SU-DHL-6 (cell line): ENCODE data around the gene IMMT.

ENCODE experiments used
- H2AFZ ChIP-seq: fragments of 200-600 bp; sonication (generic); 2 replicates; pipeline ENCODE4 v1.6.1; 2014; ENCODE audit warnings: low read depth, mild to moderate bottlenecking, moderate library complexity, mixed read lengths, antibody characterized with exemption, low read length; ENCODE audit not compliant: severe bottlenecking
- H3F3A ChIP-seq: fragments of 200-600 bp; shearing (Covaris generic); 2 replicates; pipeline ENCODE4 v1.6.0; 2016; ENCODE audit warnings: antibody characterized with exemption, mild to moderate bottlenecking; ENCODE audit not compliant: insufficient read depth
- H3K27ac ChIP-seq: fragments of 200-600 bp; sonication (generic); 2 replicates; pipeline ENCODE4 v1.5.1; 2016; ENCODE audit warnings: low read depth, mild to moderate bottlenecking, low read length, moderate library complexity, mixed read lengths
- H3K27me3 ChIP-seq: fragments of 200-600 bp; sonication (generic), shearing (Covaris generic); 2 replicates; pipeline ENCODE4 v1.6.0; 2014; ENCODE audit warnings: mild to moderate bottlenecking, low read length
- H3K36me3 ChIP-seq: fragments of 200-600 bp; sonication (generic); 2 replicates; pipeline ENCODE4 v1.6.1; 2014; ENCODE audit warnings: mild to moderate bottlenecking, low read length, mixed read lengths
- H3K4me2 ChIP-seq: fragments of 300-600, 200-600 bp; shearing (Covaris generic), sonication (generic); 2 replicates; pipeline ENCODE4 v1.6.0; 2014; ENCODE audit warnings: low read length, low read depth, mild to moderate bottlenecking; ENCODE audit not compliant: poor library complexity, severe bottlenecking
- H3K4me3 ChIP-seq: fragments of 200-600 bp; sonication (generic); 2 replicates; pipeline ENCODE4 v1.5.1; 2014; ENCODE audit warnings: antibody characterized with exemption, low read length, mild to moderate bottlenecking, mixed read lengths; ENCODE audit not compliant: insufficient read depth, poor library complexity, severe bottlenecking
- H3K79me2 ChIP-seq: fragments of 200-600 bp; sonication (generic); 2 replicates; pipeline ENCODE4 v1.6.1; 2014; ENCODE audit warnings: mild to moderate bottlenecking, low read length, moderate library complexity; ENCODE audit not compliant: insufficient read depth
- H3K9ac ChIP-seq: fragments of 200-600 bp; sonication (generic); 2 replicates; pipeline ENCODE4 v1.7.0; 2014; ENCODE audit warnings: mild to moderate bottlenecking, low read length
- H3K9me2 ChIP-seq: fragments of 200-600 bp; sonication (generic); replicated peaks from 2 replicates; pipeline ENCODE4 v1.6.1; 2014; ENCODE audit warnings: low read length; ENCODE audit not compliant: insufficient read depth
- H3K9me3 ChIP-seq: fragments of 200-600 bp; sonication (generic); 2 replicates; pipeline ENCODE4 v1.6.1; 2014; ENCODE audit warnings: low read length, mixed read lengths; ENCODE audit not compliant: insufficient read depth
- H4K20me1 ChIP-seq: fragments of 200-600 bp; sonication (generic); 2 replicates; pipeline ENCODE4 v1.6.1; 2014; ENCODE audit warnings: low read depth, mild to moderate bottlenecking, antibody characterized with exemption, low read length, moderate library complexity, mixed read lengths
- EZH2phosphoT487 ChIP-seq: fragments of 200-600 bp; sonication (generic), shearing (Covaris generic); conservative IDR thresholded peaks from 2 replicates; pipeline ENCODE4 v1.6.1; 2018; ENCODE audit warnings: mild to moderate bottlenecking, antibody characterized with exemption, low read length, moderate library complexity, mixed read lengths
- TF ChIP-seq, protein P1 (sequence below): fragments of 200-600 bp; sonication (generic); IDR thresholded peaks from one replicate; pipeline ENCODE4 v1.5.1; 2017; ENCODE audit warnings: antibody characterized with exemption, mild to moderate bottlenecking, low read length, moderate library complexity; ENCODE audit not compliant: insufficient read depth, poor library complexity, severe bottlenecking

Gene IMMT

DNA sequence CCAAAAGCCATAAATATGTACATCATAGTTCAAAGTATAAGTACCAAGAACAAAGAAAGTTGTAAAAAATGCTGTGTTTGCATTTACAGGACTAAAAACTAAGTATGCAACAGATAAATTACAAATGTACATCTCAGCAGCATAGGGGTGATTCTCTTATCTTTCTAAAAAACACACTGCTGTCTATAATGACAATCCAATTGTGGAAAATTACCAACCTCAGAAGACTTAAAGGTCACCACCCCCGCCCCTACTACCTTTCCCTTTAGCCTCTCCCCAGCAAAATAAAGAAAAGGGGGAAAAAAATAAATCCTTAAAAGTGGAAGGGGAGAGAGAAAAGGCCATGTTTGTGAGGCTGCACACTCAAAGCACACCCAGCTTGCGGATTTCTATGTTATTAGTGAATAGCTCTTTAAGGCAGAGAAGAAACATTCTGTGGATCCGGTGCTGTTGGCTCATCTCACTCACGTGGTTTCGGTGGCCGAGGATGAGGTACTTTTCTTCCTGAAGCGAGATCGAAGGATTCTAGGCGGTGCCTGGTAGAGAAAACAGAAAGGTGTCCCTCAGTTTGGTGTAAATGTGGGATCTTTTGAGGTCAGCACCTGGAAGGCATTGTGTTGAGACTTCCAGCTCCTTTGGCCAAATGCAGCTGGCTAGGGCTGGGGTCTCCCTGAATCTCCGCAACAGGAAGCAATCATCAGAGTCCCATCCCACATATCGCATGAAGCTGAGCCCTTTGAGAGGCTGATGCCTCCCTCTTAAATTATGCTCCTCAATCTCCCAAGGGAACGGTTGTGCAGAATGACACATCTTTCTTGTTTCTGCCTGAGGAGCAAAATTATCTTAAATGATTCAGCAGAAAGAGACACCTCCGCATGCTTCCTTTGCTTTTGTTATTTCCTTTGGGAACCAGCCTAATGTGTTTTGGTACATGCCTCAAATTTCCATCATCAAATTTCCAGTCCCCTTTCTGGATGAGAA is 21.6 kb upstream of the IMMT start:
- H2AFZ ChIP-seq: no peak overlapping the region
- no peaks in the 10 kb centered on the region for H3K9me3 ChIP-seq
- TF ChIP-seq EZH2phosphoT487: no peak
- TF ChIP-seq, protein P1, sequence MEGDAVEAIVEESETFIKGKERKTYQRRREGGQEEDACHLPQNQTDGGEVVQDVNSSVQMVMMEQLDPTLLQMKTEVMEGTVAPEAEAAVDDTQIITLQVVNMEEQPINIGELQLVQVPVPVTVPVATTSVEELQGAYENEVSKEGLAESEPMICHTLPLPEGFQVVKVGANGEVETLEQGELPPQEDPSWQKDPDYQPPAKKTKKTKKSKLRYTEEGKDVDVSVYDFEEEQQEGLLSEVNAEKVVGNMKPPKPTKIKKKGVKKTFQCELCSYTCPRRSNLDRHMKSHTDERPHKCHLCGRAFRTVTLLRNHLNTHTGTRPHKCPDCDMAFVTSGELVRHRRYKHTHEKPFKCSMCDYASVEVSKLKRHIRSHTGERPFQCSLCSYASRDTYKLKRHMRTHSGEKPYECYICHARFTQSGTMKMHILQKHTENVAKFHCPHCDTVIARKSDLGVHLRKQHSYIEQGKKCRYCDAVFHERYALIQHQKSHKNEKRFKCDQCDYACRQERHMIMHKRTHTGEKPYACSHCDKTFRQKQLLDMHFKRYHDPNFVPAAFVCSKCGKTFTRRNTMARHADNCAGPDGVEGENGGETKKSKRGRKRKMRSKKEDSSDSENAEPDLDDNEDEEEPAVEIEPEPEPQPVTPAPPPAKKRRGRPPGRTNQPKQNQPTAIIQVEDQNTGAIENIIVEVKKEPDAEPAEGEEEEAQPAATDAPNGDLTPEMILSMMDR: no peak
- H3K27me3 ChIP-seq: no peaks in the 10 kb centered on the region
- no peaks in the 10 kb centered on the region for H4K20me1 ChIP-seq
- no peaks in the 10 kb centered on the region for H3K79me2 ChIP-seq
- no peak overlapping the region for H3K4me2 ChIP-seq
- no peak overlapping the region for H3K4me3 ChIP-seq
- peaks cover 11% of the 10 kb centered on the region; the same call in 1 of the 2 replicates for H3K36me3 ChIP-seq
- H3K27ac ChIP-seq: no peak overlapping the region
- no peaks in the 10 kb centered on the region; the same call in 1 of the 2 replicates for H3F3A ChIP-seq
- H3K9ac ChIP-seq: no peak overlapping the region
- H3K9me2 ChIP-seq: no peaks in the 10 kb centered on the region

DNA sequence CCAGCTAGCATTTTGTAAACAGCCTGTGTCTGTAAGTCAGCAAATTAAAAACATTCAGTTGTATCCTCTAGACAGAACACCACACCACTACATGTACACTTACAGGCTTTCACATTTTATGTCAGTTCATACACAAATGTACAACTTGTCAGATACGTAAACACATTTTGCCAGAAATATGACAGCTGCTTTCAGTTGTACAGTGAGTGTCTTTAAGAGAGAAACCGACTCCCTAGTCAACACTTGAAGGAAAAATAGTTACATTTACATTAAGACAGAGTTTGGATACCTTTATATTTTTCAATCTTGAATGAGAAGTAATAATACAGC is 19.2 kb upstream of the IMMT start:
- H3K9me3 ChIP-seq: no peaks in the 10 kb centered on the region
- no peaks in the 10 kb centered on the region for H3K27me3 ChIP-seq
- H3K79me2 ChIP-seq: no peaks in the 10 kb centered on the region
- peaks cover 18% of the 10 kb centered on the region for H3K36me3 ChIP-seq
- no peaks in the 10 kb centered on the region; the same call in 1 of the 2 replicates for H3F3A ChIP-seq
- H4K20me1 ChIP-seq: no peaks in the 10 kb centered on the region
- H2AFZ ChIP-seq: no peak overlapping the region
- TF ChIP-seq EZH2phosphoT487: no peak
- TF ChIP-seq, protein P1: no peak
- H3K9me2 ChIP-seq: no peaks in the 10 kb centered on the region
- H3K4me2 ChIP-seq: no peak overlapping the region
- no peak overlapping the region for H3K27ac ChIP-seq
- no peak overlapping the region for H3K9ac ChIP-seq
- H3K4me3 ChIP-seq: no peak overlapping the region

DNA sequence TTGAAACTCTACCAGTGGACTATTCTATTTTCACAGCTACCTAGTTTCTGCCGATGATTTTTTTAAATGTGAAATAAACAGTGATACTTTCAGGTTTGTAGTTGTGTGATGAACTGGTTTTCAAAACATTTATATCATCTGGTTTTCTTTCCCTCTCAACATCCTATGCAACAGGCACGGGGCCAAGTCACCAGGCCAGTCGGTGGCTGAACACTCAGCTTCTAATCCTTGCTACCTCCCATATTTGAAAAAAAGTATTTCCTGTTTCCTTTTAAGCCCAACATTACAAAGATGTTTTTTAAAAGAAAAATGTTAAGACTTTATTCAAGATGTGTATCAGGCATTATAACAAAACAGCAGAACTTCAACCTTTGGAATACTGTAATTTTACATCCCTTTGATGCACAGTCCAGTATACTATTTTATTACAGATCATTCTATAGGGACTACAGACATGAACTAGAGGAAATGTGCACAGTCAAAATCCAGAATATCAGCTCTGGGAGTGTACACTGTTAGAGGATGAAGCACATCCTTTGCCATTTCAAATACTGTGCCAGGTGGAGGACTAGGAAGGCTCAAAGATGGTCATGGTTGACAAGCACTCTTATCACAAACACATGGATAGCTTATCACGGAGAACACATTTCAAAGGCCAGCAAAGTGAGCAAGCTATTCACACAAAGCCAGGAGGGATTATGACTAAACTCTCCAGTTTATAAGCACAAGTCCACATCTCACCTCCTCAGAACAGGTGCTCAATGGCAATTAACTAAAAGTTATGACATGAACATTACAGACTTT is 18.6 kb upstream of the IMMT start:
- H4K20me1 ChIP-seq: no peaks in the 10 kb centered on the region
- H3K9me3 ChIP-seq: no peaks in the 10 kb centered on the region
- H3K27ac ChIP-seq: no peak overlapping the region
- no peaks in the 10 kb centered on the region for H3K27me3 ChIP-seq
- H3K4me3 ChIP-seq: no peak overlapping the region
- no peaks in the 10 kb centered on the region for H3K79me2 ChIP-seq
- H2AFZ ChIP-seq: no peak overlapping the region
- no peak overlapping the region for H3K9ac ChIP-seq
- H3K9me2 ChIP-seq: no peaks in the 10 kb centered on the region
- TF ChIP-seq, protein P1: no peak
- TF ChIP-seq EZH2phosphoT487: no peak
- H3K4me2 ChIP-seq: no peak overlapping the region
- H3K36me3 ChIP-seq: peaks cover 18% of the 10 kb centered on the region
- no peaks in the 10 kb centered on the region; the same call in 1 of the 2 replicates for H3F3A ChIP-seq
